ENCODE results near the gene MYO5A. TPM values are rescaled to one million over a fixed set of nuclear protein-coding genes. Genes with fewer than 3 reads are reported as not detected.

MYO5A gene
- total and polyA plus RNA-seq, 10 of the 15 experiments (the other 5 are each of a cell fraction or from before 2014, with no cell fraction given) = 4.2 to 42.9 (median 31.1) TPM

GRCh38 chr15:52427804-52428203, 100.9 kb downstream of the MYO5A start (continued):
- no peak for TF ChIP-seq ZNF24 (IDR thresholded peaks at IDR 0.05)

GRCh38 chr15:52424856-52425431, 103.7 kb downstream of the MYO5A start:
- no peak overlapping the region for H2AFZ ChIP-seq (ENCODE audit: control insufficient read depth, low read depth, low read length)
- no TSS peak for BruUV-seq (replicated peaks)
- no peaks in the 10 kb centered on the region for H4K20me1 ChIP-seq (ENCODE audit: control insufficient read depth, insufficient read depth)
- no peaks in the 10 kb centered on the region; the same call in 1 of the 2 replicates for H3K4me1 ChIP-seq (ENCODE audit: control insufficient read depth, insufficient read depth, low read length)
- CTCF ChIA-PET = no interaction called here
- H3K79me2 ChIP-seq (ENCODE audit: control insufficient read depth, insufficient read depth, low read length) = no peaks in the 10 kb centered on the region
- no peak overlapping the region for H3K9ac ChIP-seq (ENCODE audit: control insufficient read depth, insufficient read depth, low read length)
- H3K27ac ChIP-seq (ENCODE audit: control insufficient read depth, insufficient read depth) = no peak overlapping the region
- no peaks in the 10 kb centered on the region for H3K27me3 ChIP-seq (replicated peaks in 1 of 2; ENCODE audit: control insufficient read depth in 2 of 2, insufficient read depth in 2 of 2, low read length in 1 of 2)
- SMC1A ChIA-PET (ENCODE audit: uncharacterized antibody, unreplicated experiment) = interaction anchor here (1.3 kb wide), 1 partner anchor 10 kb away, joined by 3 read pairs; no protein-coding TSS in a partner anchor
- no peaks in the 10 kb centered on the region for H3K9me3 ChIP-seq (replicated peaks; ENCODE audit: control insufficient read depth, insufficient read depth, low read length)
- 98% methylated on average over 2 of the region's 2 CpGs for WGBS (ENCODE audit: insufficient coverage, insufficient replicate concordance, low lambda C conversion rate, missing lambda C conversion rate)
- POLR2A ChIA-PET = no interaction called here
- no peak overlapping the region for H3K4me2 ChIP-seq (ENCODE audit: control insufficient read depth, insufficient read depth)
- H3K36me3 ChIP-seq (ENCODE audit: control insufficient read depth in 2 of 2, insufficient read depth in 2 of 2, low read length in 1 of 2) = peaks cover 0 to under 1% of the 10 kb centered on the region in 2 experiments; a peak in 3 of 4 replicates
- no peak for DNase-seq (ENCODE audit: low read depth, low spot score)
- H3K4me3 ChIP-seq = no peak overlapping the region
- RAD21 ChIA-PET (ENCODE audit: unreplicated experiment) = no interaction called here
- in situ Hi-C loops (cut with MboI) = no loop called here
- intact Hi-C loops (cut with micrococcal nuclease; ENCODE audit: unreplicated experiment) = no loop called here
- no peak for ATAC-seq
- FAIRE-seq = no peak
- TF ChIP-seq ATF7 (IDR thresholded peaks at IDR 0.05; ENCODE audit: low read depth) = no peak
- TF ChIP-seq MEF2A (IDR thresholded peaks at IDR 0.05; ENCODE audit: insufficient read depth, low read depth, low read length) = no peak
- TF ChIP-seq ZBTB11 (CRISPR knock-in tag; IDR thresholded peaks at IDR 0.05) = no peak
- TF ChIP-seq CEBPZ (IDR thresholded peaks at IDR 0.05; ENCODE audit: low read depth, low read length) = no peak
- TF ChIP-seq RFX5 (IDR thresholded peaks at IDR 0.05; ENCODE audit: low read depth, low read length) = no peak
- TF ChIP-seq ZNF687 (IDR thresholded peaks at IDR 0.05) = no peak
- TF ChIP-seq IRF4 (IDR thresholded peaks at IDR 0.05; ENCODE audit: low read depth, low read length) = no peak
